SK-N-SH (cell line): ENCODE data around the gene MAP3K7CL. TPM values are rescaled to one million over a fixed set of nuclear protein-coding genes. Genes with fewer than 3 reads are reported as not detected.

Experiments
- CTCF ChIA-PET: fragments of 300-600, 350-600 bp; formaldehyde crosslinking; extraction: SDS; loops from one replicate; lab custom pipeline; 2021; lab: Yijun Ruan, JAX
- POLR2A ChIA-PET: fragments of 350-600 bp; sonication (Branson Sonifier 250); formaldehyde crosslinking; extraction: SDS; loops from one replicate; lab custom pipeline; 2020; ENCODE audit warnings: antibody characterized with exemption, inconsistent platforms; lab: Yijun Ruan, JAX
- DNase-seq: peaks from one replicate; pipeline ENCODE4 v3.0.0; 2012
- H2AFZ ChIP-seq: fragments of 200-600 bp; sonication (generic); 2 replicates; pipeline ENCODE4 v1.8.1; 2016; ENCODE audit warnings: antibody characterized with exemption, mild to moderate bottlenecking, low read depth
- H3F3A ChIP-seq: fragments of 200-600 bp; sonication (generic); replicated peaks from 2 replicates; pipeline ENCODE3; 2016; ENCODE audit warnings: antibody characterized with exemption, mild to moderate bottlenecking; ENCODE audit not compliant: insufficient read depth
- H3K27ac ChIP-seq, 2 experiments: fragments of 200-500 bp in 1 of 2; fragments of 200-600 bp in 1 of 2; sonication (Bioruptor generic) in 1 of 2; sonication (generic), shearing (Covaris generic) in 1 of 2; 2 replicates each; pipeline versions ENCODE4 v1.5.1 to v1.6.1; 2014 to 2016; ENCODE audit warnings: low read depth in 2 of 2, inconsistent platforms in 1 of 2, low read length in 1 of 2, mild to moderate bottlenecking in 1 of 2, mixed read lengths in 1 of 2
- H3K27me3 ChIP-seq: fragments of 200-600 bp; sonication (generic), shearing (Covaris generic); 2 replicates; pipeline ENCODE4 v1.6.1; 2016; ENCODE audit warnings: mixed run types; ENCODE audit not compliant: insufficient read depth
- H3K36me3 ChIP-seq, 2 experiments: fragments of 200-500 bp in 1 of 2; fragments of 200-600 bp in 1 of 2; sonication (Bioruptor generic) in 1 of 2; sonication (generic) in 1 of 2; replicated peaks in 1 of 2; 2 replicates each; pipeline versions ENCODE3 to v1.5.1; 2014 to 2016; ENCODE audit warnings: low read length in 1 of 2, mild to moderate bottlenecking in 1 of 2; ENCODE audit not compliant: insufficient read depth in 2 of 2, control insufficient read depth in 1 of 2
- H3K4me1 ChIP-seq, 2 experiments: fragments of 200-500 bp in 1 of 2; fragments of 200-600 bp in 1 of 2; sonication (Bioruptor generic) in 1 of 2; sonication (generic), shearing (Covaris generic) in 1 of 2; 2 replicates each; pipeline versions ENCODE4 v1.5.1 to v1.6.1; 2014 to 2016; ENCODE audit warnings: low read depth in 1 of 2, low read length in 1 of 2, mixed run types in 1 of 2; ENCODE audit not compliant: insufficient read depth in 2 of 2, control insufficient read depth in 1 of 2
- H3K4me2 ChIP-seq: fragments of 200-600 bp; sonication (generic), shearing (Covaris generic); 2 replicates; pipeline ENCODE4 v1.6.1; 2017; ENCODE audit warnings: mixed run types
- H3K4me3 ChIP-seq, 2 experiments: fragments of 200-500 bp in 1 of 2; fragments of 200-600 bp in 1 of 2; sonication (Bioruptor generic) in 1 of 2; sonication (generic), shearing (Covaris generic) in 1 of 2; 2 replicates each; pipeline versions ENCODE4 v1.5.1 to v1.8.1; 2014 to 2016; ENCODE audit warnings: low read depth in 2 of 2, inconsistent platforms in 1 of 2, low read length in 1 of 2, mild to moderate bottlenecking in 1 of 2, mixed read lengths in 1 of 2, moderate library complexity in 1 of 2
- H3K79me2 ChIP-seq: fragments of 200-600 bp; sonication (generic); 2 replicates; pipeline ENCODE4 v1.8.1; 2017; ENCODE audit warnings: mild to moderate bottlenecking; ENCODE audit not compliant: insufficient read depth
- H3K9ac ChIP-seq: fragments of 200-600 bp; sonication (generic); 2 replicates; pipeline ENCODE4 v1.6.1; 2017; ENCODE audit warnings: mixed run types
- H3K9me2 ChIP-seq: fragments of 200-600 bp; sonication (generic); 2 replicates; pipeline ENCODE4 v1.6.1; 2017; ENCODE audit warnings: mixed run types
- H3K9me3 ChIP-seq: fragments of 200-600 bp; sonication (generic); 2 replicates; pipeline ENCODE4 v1.6.1; 2017; ENCODE audit warnings: mixed run types, mild to moderate bottlenecking, moderate library complexity
- H4K20me1 ChIP-seq: fragments of 200-600 bp; sonication (generic); 2 replicates; pipeline ENCODE4 v1.6.1; 2017; ENCODE audit warnings: mild to moderate bottlenecking, mixed run types; ENCODE audit not compliant: insufficient read depth
- CHD2 ChIP-seq: fragments of 150-350 bp; IDR thresholded peaks from 2 replicates; pipeline ENCODE4 v1.6.1; 2018; ENCODE audit warnings: low read length; ENCODE audit not compliant: partially characterized antibody
- FOSL2 ChIP-seq: IDR thresholded peaks from 2 replicates; pipeline ENCODE4 v1.4.0; 2012; ENCODE audit warnings: low read depth, mild to moderate bottlenecking, moderate library complexity, borderline replicate concordance
- FOXM1 ChIP-seq: IDR thresholded peaks from 2 replicates; pipeline ENCODE4 v1.4.0; 2012; ENCODE audit warnings: low read depth, mild to moderate bottlenecking
- GABPA ChIP-seq: IDR thresholded peaks from 2 replicates; pipeline ENCODE4 v1.4.0; 2012; ENCODE audit warnings: low read depth, mild to moderate bottlenecking
- GATA2 ChIP-seq: sonication (generic); formaldehyde crosslinking; IDR thresholded peaks from 2 replicates; pipeline ENCODE4 v1.5.0; 2020; ENCODE audit warnings: mild to moderate bottlenecking, missing genetic modification reagents
- MAX ChIP-seq: IDR thresholded peaks from 2 replicates; pipeline ENCODE4 v1.4.0; 2012; ENCODE audit warnings: low read depth
- MXI1 ChIP-seq: IDR thresholded peaks from 2 replicates; pipeline ENCODE4 v1.6.1; 2012; ENCODE audit warnings: mild to moderate bottlenecking, low read depth, low read length, improper control_type of control experiment
- NFIC ChIP-seq: IDR thresholded peaks from 2 replicates; pipeline ENCODE4 v1.4.0; 2012; ENCODE audit warnings: borderline replicate concordance
- RFX5 ChIP-seq: IDR thresholded peaks from 2 replicates; pipeline ENCODE4 v1.6.1; 2012; ENCODE audit warnings: mild to moderate bottlenecking, improper control_type of control experiment, low read length
- RXRA ChIP-seq: IDR thresholded peaks from 2 replicates; pipeline ENCODE4 v1.4.0; 2012; ENCODE audit warnings: low read depth, mild to moderate bottlenecking, borderline replicate concordance
- ZBTB33 ChIP-seq: IDR thresholded peaks from 2 replicates; pipeline ENCODE4 v1.4.0; 2012; ENCODE audit warnings: low read depth, borderline replicate concordance
- WGBS: methylation state at CpG from one replicate; pipeline ENCODE4 v1.1.6; 2017; ENCODE audit warnings: low lambda C conversion rate; 5-methylcytosine and 5-hydroxymethylcytosine counted together
- polyA plus RNA-seq, 3 experiments: library from polyadenylated mRNA; depleted of rRNA; stranded (reverse); fragments of >200 nt; gene quantifications; 2 replicates each; pipeline ENCODE4 v1.2.3, GENCODE V29; 2012
- TF ChIP-seq, protein P1 (sequence below): fragments of 200-600 bp; sonication (generic); IDR thresholded peaks from 2 replicates; pipeline ENCODE4 v1.6.1; 2017; ENCODE audit warnings: antibody characterized with exemption, mild to moderate bottlenecking, moderate library complexity

MAP3K7CL gene
- polyA plus RNA-seq, 1 of the 3 experiments (the other 2 are of a cell fraction) = 2.3 TPM

GRCh38 chr21:29149808-29150425, 19.5 kb downstream of the MAP3K7CL start:
- Histone ChIP-seq H3K9me2 (no peaks in the 10 kb centered on the region), H2AFZ (no peak overlapping the region), H3K36me3 (no peaks in the 10 kb centered on the region), H3K27ac (no peak overlapping the region), H3K79me2 (no peaks in the 10 kb centered on the region), H3F3A (peaks cover 43% of the 10 kb centered on the region), H3K4me1 (peaks cover 0 to 40% of the 10 kb centered on the region in 2 experiments; a peak in 3 of 4 replicates), H3K9ac (no peak overlapping the region), H3K9me3 (no peaks in the 10 kb centered on the region), H4K20me1 (no peaks in the 10 kb centered on the region), H3K4me2 (no peak overlapping the region), H3K4me3 (no peak overlapping the region), H3K27me3 (no peaks in the 10 kb centered on the region)
- no peak for DNase-seq
- no peak for TF ChIP-seq MXI1
- TF ChIP-seq NFIC = peak; percentile 18; the same call in 1 of the 2 replicates
- ChIA-PET POLR2A (no interaction called here), CTCF (interaction anchor here (0.6 to 0.9 kb wide), 2 partner anchors 22 to 547 kb away, joined by 3 read pairs; no protein-coding TSS in a partner anchor)
- 78% methylated on average over 3 of the region's 3 CpGs for WGBS

- no peak overlapping the region for H3K27ac ChIP-seq
- peak overlapping the region; percentile 22; the same call in 1 of the 2 replicates for H2AFZ ChIP-seq
Measured at GRCh38 chr21:29151931-29152330, 21.5 kb downstream of the MAP3K7CL start.

More at GRCh38 chr21:29151931-29152330, 21.5 kb downstream of the MAP3K7CL start:
- H3K27me3 ChIP-seq = no peaks in the 10 kb centered on the region
- peaks cover 5 to 28% of the 10 kb centered on the region in 2 experiments for H3K4me1 ChIP-seq
- H4K20me1 ChIP-seq = no peaks in the 10 kb centered on the region
- WGBS = 70% methylated on average over 3 of the region's 3 CpGs
- H3K4me2 ChIP-seq = no peak overlapping the region
- H3K36me3 ChIP-seq = no peaks in the 10 kb centered on the region
- ChIA-PET POLR2A (no interaction called here), CTCF (interaction anchor here (0.7 to 1.2 kb wide), 2 partner anchors 220 to 1730 kb away, joined by 3 read pairs; no protein-coding TSS in a partner anchor)
- no peaks in the 10 kb centered on the region for H3K9me3 ChIP-seq
- no peak overlapping the region for H3K9ac ChIP-seq
- DNase-seq = no peak
- no peak overlapping the region for H3K4me3 ChIP-seq
- H3K9me2 ChIP-seq = no peaks in the 10 kb centered on the region
- no peaks in the 10 kb centered on the region for H3K79me2 ChIP-seq
- H3F3A ChIP-seq = peaks cover 25% of the 10 kb centered on the region
- TF ChIP-seq, protein P1, sequence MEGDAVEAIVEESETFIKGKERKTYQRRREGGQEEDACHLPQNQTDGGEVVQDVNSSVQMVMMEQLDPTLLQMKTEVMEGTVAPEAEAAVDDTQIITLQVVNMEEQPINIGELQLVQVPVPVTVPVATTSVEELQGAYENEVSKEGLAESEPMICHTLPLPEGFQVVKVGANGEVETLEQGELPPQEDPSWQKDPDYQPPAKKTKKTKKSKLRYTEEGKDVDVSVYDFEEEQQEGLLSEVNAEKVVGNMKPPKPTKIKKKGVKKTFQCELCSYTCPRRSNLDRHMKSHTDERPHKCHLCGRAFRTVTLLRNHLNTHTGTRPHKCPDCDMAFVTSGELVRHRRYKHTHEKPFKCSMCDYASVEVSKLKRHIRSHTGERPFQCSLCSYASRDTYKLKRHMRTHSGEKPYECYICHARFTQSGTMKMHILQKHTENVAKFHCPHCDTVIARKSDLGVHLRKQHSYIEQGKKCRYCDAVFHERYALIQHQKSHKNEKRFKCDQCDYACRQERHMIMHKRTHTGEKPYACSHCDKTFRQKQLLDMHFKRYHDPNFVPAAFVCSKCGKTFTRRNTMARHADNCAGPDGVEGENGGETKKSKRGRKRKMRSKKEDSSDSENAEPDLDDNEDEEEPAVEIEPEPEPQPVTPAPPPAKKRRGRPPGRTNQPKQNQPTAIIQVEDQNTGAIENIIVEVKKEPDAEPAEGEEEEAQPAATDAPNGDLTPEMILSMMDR = no peak
- TF ChIP-seq MAX (no peak), RFX5 (no peak), GABPA (no peak), FOXM1 (no peak), GATA2 (CRISPR knock-in tag) (no peak), ZBTB33 (no peak), MXI1 (no peak), RXRA (no peak), CHD2 (no peak), FOSL2 (no peak)
